ENCODE data around the gene LRIG3. TPM values are rescaled to one million over a fixed set of nuclear protein-coding genes. Genes with fewer than 3 reads are reported as not detected.
A peak's percentile ranks its signal among the peaks of the same experiment; 100 is the strongest.

The LRIG3 gene
- total and polyA plus RNA-seq, 2 of the 8 experiments (the other 6 are each of a cell fraction or from before 2014, with no cell fraction given) = 6.5 to 9.1 TPM

GRCh38 chr12:58925111-58925611 lies 4.9 kb upstream of the LRIG3 start:
- no peak for FAIRE-seq
- H3K4me3 ChIP-seq (ENCODE audit: extremely low read depth in 1 of 4, insufficient read depth in 2 of 4, low read depth in 3 of 4, low read length in 4 of 4) = no peak overlapping the region
- CTCF ChIA-PET (ENCODE audit: partially characterized antibody) = interaction anchor here (0.9 to 1.5 kb wide), 3 partner anchors 13 to 188 kb away, joined by 3 to 4 read pairs (median 3); no protein-coding TSS in a partner anchor

More at GRCh38 chr12:58925111-58925611, 4.9 kb upstream of the LRIG3 start:
- no peak overlapping the region for H4K91ac ChIP-seq (replicated peaks; ENCODE audit: insufficient read length, low read length)
- peaks cover 0 to 3% (median 0%) of the 10 kb centered on the region in 4 experiments; a peak in 2 of 7 replicates for H3K4me1 ChIP-seq (replicated peaks in 1 of 4; ENCODE audit: control insufficient read depth in 3 of 4, insufficient read depth in 4 of 4, low read length in 3 of 4)
- POLR2A ChIA-PET (ENCODE audit: partially characterized antibody) = no interaction called here
- H3K9ac ChIP-seq (replicated peaks in 1 of 4; ENCODE audit: extremely low read depth in 1 of 4, low read depth in 3 of 4, low read length in 3 of 4) = no peak overlapping the region
- H3K56ac ChIP-seq (replicated peaks; ENCODE audit: insufficient read length, low read depth, low read length) = no peak overlapping the region
- H2BK120ac ChIP-seq (replicated peaks; ENCODE audit: low read depth, low read length) = no peak overlapping the region
- 70% methylated on average over 1 of the region's 1 CpG; no CpG with 5 or more reads in 1 of the 2 experiments for WGBS, 2 experiments (ENCODE audit: extremely low coverage in 1 of 2, insufficient coverage in 1 of 2, insufficient read length in 1 of 2, insufficient replicate concordance in 2 of 2, low coverage in 1 of 2, low lambda C conversion rate in 2 of 2, missing lambda C conversion rate in 1 of 2)
- H3K9me3 ChIP-seq (ENCODE audit: insufficient read depth in 2 of 2, low read depth in 1 of 2, low read length in 1 of 2) = no peaks in the 10 kb centered on the region
- H3K14ac ChIP-seq (ENCODE audit: insufficient read length) = no peak overlapping the region
- no peak overlapping the region for H2BK20ac ChIP-seq (ENCODE audit: low read length)
- no peak overlapping the region for H2AK5ac ChIP-seq (ENCODE audit: low read depth, low read length)
- H3K79me1 ChIP-seq (ENCODE audit: low read depth, low read length) = no peaks in the 10 kb centered on the region
- DNase-seq (ENCODE audit: low read depth in 1 of 2, low spot score in 2 of 2) = no peak
- no peak overlapping the region for H3K4ac ChIP-seq (replicated peaks; ENCODE audit: insufficient read length, low read depth, low read length)
- H2BK15ac ChIP-seq (ENCODE audit: low read length) = no peak overlapping the region
- H2BK12ac ChIP-seq (ENCODE audit: low read depth, low read length) = no peak overlapping the region
- peaks cover 3% of the 10 kb centered on the region for H3K23me2 ChIP-seq (ENCODE audit: low read depth, low read length)
- no peak overlapping the region for H2BK5ac ChIP-seq (ENCODE audit: low read depth, low read length)
- H3K4me2 ChIP-seq (ENCODE audit: insufficient read depth in 1 of 2, low read depth in 2 of 2, low read length in 2 of 2) = 0 out of 4 replicates have a peak overlapping the region, but pooled peaks of 1 of the 2 experiments have one; percentile 29
- H3K18ac ChIP-seq (ENCODE audit: extremely low read depth, low read length) = no peak overlapping the region
- H4K5ac ChIP-seq (ENCODE audit: insufficient read length, low read depth, low read length) = no peak overlapping the region
- peaks cover 0 to 2% (median 0%) of the 10 kb centered on the region in 4 experiments; a peak in 1 of 7 replicates for H3K27me3 ChIP-seq (replicated peaks in 1 of 4; ENCODE audit: control insufficient read depth in 3 of 4, extremely low read depth in 1 of 4, insufficient read depth in 3 of 4, low read length in 3 of 4)
- H4K20me1 ChIP-seq (replicated peaks in 1 of 2; ENCODE audit: control insufficient read depth in 1 of 2, insufficient read depth in 2 of 2, low read length in 2 of 2) = no peaks in the 10 kb centered on the region
- no peaks in the 10 kb centered on the region for H3K36me3 ChIP-seq (ENCODE audit: control insufficient read depth in 2 of 4, insufficient read depth in 4 of 4, low read length in 3 of 4)
- no peak overlapping the region for H3K27ac ChIP-seq (ENCODE audit: low read depth, low read length)
- H4K8ac ChIP-seq (ENCODE audit: extremely low read depth, insufficient read depth, low read length) = no peak overlapping the region
- no peak for TF ChIP-seq EZH2 (IDR thresholded peaks at IDR 0.05; ENCODE audit: low read depth, low read length, severe bottlenecking)
- TF ChIP-seq HDAC6 (IDR thresholded peaks at IDR 0.05; ENCODE audit: low read depth, low read length) = no peak
- no peak for TF ChIP-seq SIX5 (IDR thresholded peaks at IDR 0.05; ENCODE audit: low read depth, low read length)
- TF ChIP-seq CHD1 (IDR thresholded peaks at IDR 0.05; ENCODE audit: low read depth, low read length) = no peak
- no peak for TF ChIP-seq RNF2 (IDR thresholded peaks at IDR 0.05; ENCODE audit: borderline replicate concordance, low read depth, low read length, missing control alignments, poor library complexity, severe bottlenecking)
- no peak for TF ChIP-seq GABPA (IDR thresholded peaks at IDR 0.05; ENCODE audit: borderline replicate concordance, insufficient read depth, low read length)
- H3K23ac ChIP-seq (ENCODE audit: insufficient read length) = no peak overlapping the region
- H2AFZ ChIP-seq (ENCODE audit: low read length) = peak overlapping the region; percentile 13; the same call in 1 of the 2 replicates
- no peaks in the 10 kb centered on the region for H3K79me2 ChIP-seq (ENCODE audit: control insufficient read depth in 1 of 2, insufficient read depth in 2 of 2, low read length in 2 of 2)
